Uterus (tissue), 4 donors: ENCODE results near the gene RILPL2. TPM values are rescaled to one million over a fixed set of nuclear protein-coding genes. Genes with fewer than 3 reads are reported as not detected.
"Not testable (repeated sequence)": the region's sequence is repeated elsewhere in the genome, so short reads cannot be mapped to it uniquely, and the experiment has no call there.

Source experiments
- DNase-seq, 2 donors: peaks; one replicate each; pipeline ENCODE4 v3.0.0-alpha.2; 2019 to 2020
- H3K27ac ChIP-seq, 2 donors: fragments of 200-600 bp; sonication (generic); 1 replicate in 1 of 2; 2 replicates in 1 of 2; pipeline ENCODE4 v1.5.1; 2016 to 2018
- H3K27me3 ChIP-seq, 2 donors: fragments of 200-600 bp; sonication (generic); one replicate each; pipeline ENCODE4 v1.5.1; 2018 to 2019; ENCODE audit warnings: control low read depth in 1 of 2
- H3K36me3 ChIP-seq, 2 donors: fragments of 200-600 bp; sonication (generic); one replicate each; pipeline ENCODE4 v1.5.1; 2019; ENCODE audit warnings: control low read depth in 1 of 2
- H3K4me1 ChIP-seq, 2 donors: fragments of 200-600 bp; sonication (generic); one replicate each; pipeline ENCODE4 v1.5.1; 2018 to 2019; ENCODE audit warnings: control low read depth in 1 of 2
- H3K4me3 ChIP-seq, 2 donors: fragments of 200-600 bp; sonication (generic); 1 replicate in 1 of 2; 2 replicates in 1 of 2; pipeline ENCODE4 v1.5.1; 2018 to 2019; ENCODE audit warnings: mild to moderate bottlenecking in 1 of 2
- H3K9me3 ChIP-seq, 2 donors: fragments of 200-600 bp; sonication (generic); one replicate each; pipeline ENCODE4 v1.5.1; 2019; ENCODE audit warnings: control low read depth in 1 of 2
- POLR2A ChIP-seq, 2 donors: fragments of 450-650 bp; IDR thresholded peaks; one replicate each; pipeline ENCODE4 v1.6.1; 2016; ENCODE audit warnings: antibody characterized with exemption in 2 of 2, mild to moderate bottlenecking in 1 of 2, moderate library complexity in 1 of 2
- intact Hi-C: fragments of 100-400 bp; cut with DNase I; formaldehyde crosslinking; loops from one replicate; pipeline ENCODE4 v1.15.1; 2023; ENCODE audit warnings: low total_unique reads
- total RNA-seq, 4 donors: library from RNA; depleted of rRNA in 3 of 4; stranded (reverse); fragments of >200 nt in 3 of 4; gene quantifications; one replicate each; pipeline versions ENCODE4 v1.1.0 to v1.2.4, GENCODE V29; 2014 to 2023
- TF ChIP-seq, protein P1 (sequence below), 4 experiments: fragments of 200-600 bp in 2 of 4; fragments of 450-650 bp in 2 of 4; sonication (generic) in 2 of 4; IDR thresholded peaks; one replicate each; pipeline ENCODE4 v1.5.1; 2016 to 2019; ENCODE audit warnings: antibody characterized with exemption in 4 of 4, mild to moderate bottlenecking in 2 of 4, moderate library complexity in 1 of 4
- donor health status: DM: yes; HTN: yes; CAD: no.

RILPL2 gene
- total RNA-seq, 4 donors from 2014 or later, result 4.0 to 10.1 (median 5.8) TPM

DNA sequence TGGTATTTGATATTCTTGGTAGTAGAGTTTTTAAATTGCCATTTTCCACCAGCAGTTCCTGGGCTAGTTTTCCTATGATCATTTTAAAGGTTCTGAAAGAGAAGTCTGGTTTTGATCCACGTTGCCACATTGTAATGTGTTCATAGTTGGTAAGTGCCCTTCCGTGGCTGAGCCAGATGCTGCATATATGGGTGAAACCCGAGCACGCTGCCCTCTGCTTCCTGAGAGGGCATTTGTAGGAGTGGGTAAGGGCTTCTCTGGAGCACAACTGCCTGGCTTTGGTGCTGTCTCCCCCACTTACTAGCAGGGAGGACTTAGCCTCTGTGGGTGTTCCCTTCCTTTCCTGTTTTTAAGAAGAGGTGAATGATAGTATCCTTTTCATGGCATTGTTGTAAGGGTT is 28.6 kb upstream of the RILPL2 start:
- Histone ChIP-seq H3K4me1 (no peaks in the 10 kb centered on the region), H3K9me3 (no peaks in the 10 kb centered on the region), H3K36me3 (no peaks in the 10 kb centered on the region), H3K27me3 (no peaks in the 10 kb centered on the region), H3K4me3 (no peak overlapping the region), H3K27ac (no peak overlapping the region)
- intact Hi-C loops, result no loop called here
- DNase-seq, result no peak
- TF ChIP-seq, protein P1, sequence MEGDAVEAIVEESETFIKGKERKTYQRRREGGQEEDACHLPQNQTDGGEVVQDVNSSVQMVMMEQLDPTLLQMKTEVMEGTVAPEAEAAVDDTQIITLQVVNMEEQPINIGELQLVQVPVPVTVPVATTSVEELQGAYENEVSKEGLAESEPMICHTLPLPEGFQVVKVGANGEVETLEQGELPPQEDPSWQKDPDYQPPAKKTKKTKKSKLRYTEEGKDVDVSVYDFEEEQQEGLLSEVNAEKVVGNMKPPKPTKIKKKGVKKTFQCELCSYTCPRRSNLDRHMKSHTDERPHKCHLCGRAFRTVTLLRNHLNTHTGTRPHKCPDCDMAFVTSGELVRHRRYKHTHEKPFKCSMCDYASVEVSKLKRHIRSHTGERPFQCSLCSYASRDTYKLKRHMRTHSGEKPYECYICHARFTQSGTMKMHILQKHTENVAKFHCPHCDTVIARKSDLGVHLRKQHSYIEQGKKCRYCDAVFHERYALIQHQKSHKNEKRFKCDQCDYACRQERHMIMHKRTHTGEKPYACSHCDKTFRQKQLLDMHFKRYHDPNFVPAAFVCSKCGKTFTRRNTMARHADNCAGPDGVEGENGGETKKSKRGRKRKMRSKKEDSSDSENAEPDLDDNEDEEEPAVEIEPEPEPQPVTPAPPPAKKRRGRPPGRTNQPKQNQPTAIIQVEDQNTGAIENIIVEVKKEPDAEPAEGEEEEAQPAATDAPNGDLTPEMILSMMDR (IDR thresholded peaks at IDR 0.05), result no peak
- no peak for TF ChIP-seq POLR2A (IDR thresholded peaks at IDR 0.05)

DNA sequence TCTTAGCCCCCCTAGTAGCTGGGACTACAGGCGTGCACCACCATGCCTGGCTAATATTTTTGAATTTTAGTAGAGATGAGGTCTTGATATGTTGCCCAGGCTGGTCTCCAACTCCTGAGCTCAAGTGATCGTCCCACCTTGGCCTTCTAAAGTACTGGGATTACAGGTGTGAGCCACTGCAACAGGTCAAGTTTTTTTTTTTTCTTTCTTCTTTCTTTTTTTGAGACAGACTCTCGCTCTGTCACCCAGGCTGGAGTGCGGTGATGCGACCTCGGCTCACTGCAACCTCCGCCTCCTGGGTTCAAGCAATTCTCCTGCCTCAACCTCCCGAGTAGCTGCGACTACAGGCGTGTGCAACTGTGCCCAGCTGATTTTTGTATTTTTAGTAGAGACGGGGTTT is 26.7 kb upstream of the RILPL2 start:
- H3K4me3 ChIP-seq, intact Hi-C loops, H3K4me1 ChIP-seq, H3K36me3 ChIP-seq, H3K27ac ChIP-seq, H3K9me3 ChIP-seq, DNase-seq, H3K27me3 ChIP-seq: not testable (repeated sequence)

DNA sequence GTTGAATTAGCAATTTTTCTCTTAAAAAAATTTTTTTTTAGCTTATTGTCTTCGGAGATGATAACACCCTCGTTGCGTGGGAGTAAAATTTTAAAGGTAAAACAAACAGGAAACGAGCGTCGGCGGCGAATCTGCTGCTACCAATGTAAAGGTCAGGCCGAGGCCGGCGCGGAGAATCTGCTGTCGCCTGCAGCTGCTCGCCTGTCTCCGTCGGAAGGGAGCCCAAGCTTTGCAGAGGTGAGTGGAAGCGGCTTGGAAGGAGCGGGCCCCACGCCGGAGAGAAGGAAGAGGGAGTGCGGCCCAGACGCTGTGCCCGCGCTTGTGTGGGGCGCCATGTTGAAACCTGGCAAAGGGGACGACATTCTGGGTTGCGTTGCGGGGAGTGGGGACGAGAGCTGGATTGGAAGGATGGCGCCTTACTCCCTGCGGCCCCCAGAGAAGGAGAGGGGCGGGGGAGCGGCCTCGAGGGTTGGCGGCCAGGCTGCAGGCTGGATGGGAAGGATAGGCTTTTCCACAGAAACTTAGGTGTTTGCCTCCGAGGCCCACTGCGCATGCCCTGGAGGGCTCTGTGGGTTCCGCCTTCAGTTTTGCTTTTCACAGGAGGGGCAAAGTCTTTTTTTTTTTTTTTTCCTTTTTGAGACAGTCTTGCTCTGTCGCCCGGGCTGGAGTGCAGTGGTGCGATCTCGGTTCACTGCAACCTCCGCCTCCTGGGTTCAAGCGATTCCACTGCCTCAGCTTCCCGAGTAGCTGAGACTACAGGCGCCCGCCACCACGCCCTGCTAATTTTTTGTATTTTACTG is 21.7 kb upstream of the RILPL2 start, which contains the start of gene SNRNP35:
TSS of gene SNRNP35 (plus strand) at position 160 of the 800 bp plus-strand sequence. CDS start 7,402 bp downstream, outside the sequence.
- Histone ChIP-seq H3K9me3 (no peaks in the 10 kb centered on the region), H3K27me3 (no peaks in the 10 kb centered on the region), H3K4me1 (no peaks in the 10 kb centered on the region), H3K27ac (peak within 1 kb of the TSS; percentile 96 to 99), H3K36me3 (no peaks in the 10 kb centered on the region), H3K4me3 (peak within 1 kb of the TSS; percentile 75 to 94)
- peak; percentile 80 to 82 for DNase-seq
- intact Hi-C loops, result no loop called here
- peak in 1 of 2 donors; percentile 41 for TF ChIP-seq POLR2A (IDR thresholded peaks at IDR 0.05)
- TF ChIP-seq, protein P1 (IDR thresholded peaks at IDR 0.05), result no peak

DNA sequence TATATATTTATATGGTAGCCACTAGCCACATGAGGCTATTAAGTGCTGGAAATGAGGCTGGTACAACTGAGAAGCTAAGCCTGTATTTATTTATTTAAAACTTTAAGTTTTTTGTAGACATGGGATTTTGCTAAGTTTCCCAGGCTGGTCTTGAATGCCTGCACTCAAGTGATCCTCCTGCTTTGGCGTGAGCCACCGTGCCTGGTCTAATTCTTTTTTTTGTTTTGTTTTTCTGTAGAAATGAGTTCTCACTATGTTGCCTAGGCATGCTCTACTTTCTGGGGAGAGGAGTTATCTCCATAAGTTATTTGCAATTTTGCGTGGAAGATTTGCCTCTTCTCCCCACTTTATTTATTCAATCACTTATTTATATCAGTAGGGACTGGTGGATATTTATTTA is 16.7 kb upstream of the RILPL2 start:
- Histone ChIP-seq H3K27me3 (no peaks in the 10 kb centered on the region), H3K36me3 (no peaks in the 10 kb centered on the region), H3K9me3 (no peaks in the 10 kb centered on the region), H3K27ac (no peak overlapping the region), H3K4me1 (no peaks in the 10 kb centered on the region), H3K4me3 (no peak overlapping the region)
- intact Hi-C loops, result no loop called here
- DNase-seq, result no peak
- TF ChIP-seq, protein P1 (IDR thresholded peaks at IDR 0.05), result no peak
- TF ChIP-seq POLR2A (IDR thresholded peaks at IDR 0.05), result no peak

DNA sequence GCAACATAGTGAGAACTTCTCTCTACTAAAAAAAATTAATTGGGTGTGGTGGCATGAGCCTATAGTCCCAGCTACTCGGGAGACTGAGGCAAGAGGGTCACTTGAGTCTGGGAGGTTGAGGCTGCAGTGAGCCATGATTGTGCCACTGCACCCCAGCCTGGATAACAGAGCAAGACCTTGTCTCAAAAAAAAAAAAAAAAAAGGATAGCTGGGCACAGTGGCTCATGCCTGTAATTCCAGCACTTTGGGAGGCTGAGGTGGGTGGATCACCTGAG is 15.7 kb upstream of the RILPL2 start:
- H3K36me3 ChIP-seq, DNase-seq, H3K9me3 ChIP-seq, H3K4me1 ChIP-seq, H3K27me3 ChIP-seq, H3K27ac ChIP-seq, intact Hi-C loops, H3K4me3 ChIP-seq: not testable (repeated sequence)

DNA sequence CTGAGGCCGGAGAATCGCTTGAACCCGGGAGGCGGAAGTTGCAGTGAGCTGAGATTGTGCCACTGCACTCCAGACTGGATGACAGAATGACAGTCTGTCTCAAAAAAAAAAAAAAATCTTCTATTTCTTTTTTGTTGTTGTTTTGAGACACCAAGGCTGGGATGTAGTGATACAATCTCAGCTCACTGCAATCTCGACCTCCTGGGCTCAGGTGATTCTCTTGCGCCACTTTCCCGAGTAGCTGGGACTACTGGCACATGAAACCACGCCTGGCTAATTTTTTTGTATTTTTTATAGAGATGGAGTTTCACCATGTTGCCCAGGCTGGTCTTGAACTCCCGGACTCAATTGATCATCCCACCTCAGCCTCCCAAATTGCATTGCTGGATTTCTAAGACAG is 14.2 kb upstream of the RILPL2 start:
- H3K27me3 ChIP-seq, result no peaks in the 10 kb centered on the region
- H3K27ac ChIP-seq, result no peak overlapping the region
- intact Hi-C loops, result no loop called here
- H3K36me3 ChIP-seq, result no peaks in the 10 kb centered on the region
- H3K4me1 ChIP-seq, result peaks cover 4 to 6% of the 10 kb centered on the region in 2 donors
- H3K9me3 ChIP-seq, result no peaks in the 10 kb centered on the region
- H3K4me3 ChIP-seq, result no peak overlapping the region
- no peak for DNase-seq
- TF ChIP-seq, protein P1 (IDR thresholded peaks at IDR 0.05), result no peak
- no peak for TF ChIP-seq POLR2A (IDR thresholded peaks at IDR 0.05)
